GM12873 (cell line): ENCODE data around the gene ANK3.

ENCODE experiments used
- CTCF ChIP-seq: IDR thresholded peaks from 2 replicates; pipeline ENCODE4 v1.5.1; 2012; ENCODE audit warnings: low read depth, mild to moderate bottlenecking, moderate library complexity, low read length, control low read depth; ENCODE audit not compliant: insufficient read depth; ENCODE audit errors: missing control alignments

The ANK3 gene

GRCh38 chr10:59976909-59977308 lies 412.8 kb downstream of the ANK3 start:
- no peak for TF ChIP-seq CTCF
